HepG2 (cell line): ENCODE data around the gene SIRT5. TPM values are rescaled to one million over a fixed set of nuclear protein-coding genes. Genes with fewer than 3 reads are reported as not detected.

Experiments
- ATAC-seq: fragments of 200-7000 bp; cut with Tn5 transposase; 3 replicates; pipeline ENCODE4 v1.9.1; 2020; ENCODE audit warnings: mild to moderate bottlenecking, moderate library complexity
- BruUV-seq: library from RNA; stranded (reverse); fragments of 400-500 nt; replicated peaks from 2 replicates; lab custom pipeline; 2021; lab: Mats Ljungman, UMichigan
- CTCF ChIA-PET: fragments of 300-600 bp; formaldehyde crosslinking; extraction: SDS; loops from one replicate; lab custom pipeline; 2021; ENCODE audit warnings: low total read pairs, inconsistent platforms, low intra/inter-chr PET ratio; lab: Yijun Ruan, JAX
- POLR2A ChIA-PET: fragments of 350-600 bp; sonication (Branson Sonifier 250); formaldehyde crosslinking; loops from one replicate; lab custom pipeline; 2020; ENCODE audit warnings: antibody characterized with exemption, inconsistent platforms; lab: Yijun Ruan, JAX
- DNase-seq: peaks from one replicate; pipeline ENCODE4 v3.0.0-alpha.2; 2015; ENCODE audit warnings: low spot score
- FAIRE-seq: peaks from 3 replicates; lab custom pipeline; 2011; peaks lifted over from hg19 to GRCh38; lab: Jason Lieb, UNC
- H2AFZ ChIP-seq: one replicate; pipeline ENCODE4 v1.6.1; 2011; ENCODE audit warnings: low read length, inconsistent platforms
- H3K27ac ChIP-seq: fragments of 300-600 bp; 3 replicates; pipeline ENCODE4 v1.8.0; 2011; ENCODE audit warnings: mixed run types, mild to moderate bottlenecking, mixed read lengths, low read length, inconsistent platforms; ENCODE audit not compliant: insufficient read depth; ENCODE audit errors: extremely low read length
- H3K27me3 ChIP-seq, 2 experiments: fragments of 200-600 bp in 1 of 2; 2 replicates in 1 of 2; 3 replicates in 1 of 2; pipeline versions ENCODE4 v1.6.0 to v1.8.0; 2011; ENCODE audit warnings: low read length in 2 of 2, mild to moderate bottlenecking in 2 of 2, moderate library complexity in 2 of 2, inconsistent platforms in 1 of 2; ENCODE audit not compliant: insufficient read depth in 2 of 2, control insufficient read depth in 1 of 2
- H3K36me3 ChIP-seq, 2 experiments: fragments of 200-600 bp in 1 of 2; replicated peaks in 1 of 2; 2 replicates in 1 of 2; 3 replicates in 1 of 2; pipeline versions ENCODE4 v1.5.1 to v1.8.0; 2011; ENCODE audit warnings: low read length in 2 of 2, inconsistent platforms in 1 of 2; ENCODE audit not compliant: insufficient read depth in 2 of 2, control insufficient read depth in 1 of 2
- H3K4me1 ChIP-seq: 2 replicates; pipeline ENCODE4 v1.5.1; 2012; ENCODE audit warnings: low read length, inconsistent platforms; ENCODE audit not compliant: insufficient read depth
- H3K4me2 ChIP-seq: 2 replicates; pipeline ENCODE4 v1.6.0; 2011; ENCODE audit warnings: low read depth, low read length, inconsistent platforms
- H3K4me3 ChIP-seq, 3 experiments: fragments of 200-600 bp in 1 of 3; sonication (generic), shearing (Covaris generic) in 1 of 3; replicated peaks in 1 of 3; 2 replicates each; pipeline ENCODE4 v1.5.1; 2011 to 2016; ENCODE audit warnings: low read length in 3 of 3, inconsistent platforms in 2 of 3, low read depth in 2 of 3, mild to moderate bottlenecking in 2 of 3, control low read depth in 1 of 3, mixed read lengths in 1 of 3; ENCODE audit not compliant: insufficient read depth in 1 of 3
- H3K79me2 ChIP-seq: one replicate; pipeline ENCODE4 v1.6.1; 2011; ENCODE audit warnings: low read length, inconsistent platforms; ENCODE audit not compliant: insufficient read depth
- H3K9ac ChIP-seq: 2 replicates; pipeline ENCODE4 v1.6.0; 2011; ENCODE audit warnings: mild to moderate bottlenecking, low read depth, low read length, inconsistent platforms; ENCODE audit not compliant: insufficient read depth
- H3K9me3 ChIP-seq: 2 replicates; pipeline ENCODE4 v1.5.1; 2012; ENCODE audit warnings: mild to moderate bottlenecking, low read length
- H4K20me1 ChIP-seq: 2 replicates; pipeline ENCODE4 v1.6.0; 2011; ENCODE audit warnings: inconsistent platforms, mild to moderate bottlenecking, low read length, moderate library complexity; ENCODE audit not compliant: insufficient read depth
- CCDC6 ChIP-seq: sonication (generic); formaldehyde crosslinking; IDR thresholded peaks from 2 replicates; pipeline ENCODE4 v1.8.1; 2022; ENCODE audit warnings: mild to moderate bottlenecking, missing genetic modification reagents, moderate library complexity
- CSRNP1 ChIP-seq: sonication (generic); formaldehyde crosslinking; IDR thresholded peaks from 2 replicates; pipeline ENCODE4 v1.8.1; 2023; ENCODE audit warnings: mild to moderate bottlenecking, missing genetic modification reagents
- GTF3A ChIP-seq: sonication (generic); formaldehyde crosslinking; conservative IDR thresholded peaks from 2 replicates; pipeline ENCODE4 v1.4.0; 2020; ENCODE audit warnings: mild to moderate bottlenecking, missing genetic modification reagents
- JUN ChIP-seq: sonication (generic); formaldehyde crosslinking; IDR thresholded peaks from 2 replicates; pipeline ENCODE4 v1.4.0; 2020; ENCODE audit warnings: mild to moderate bottlenecking, missing genetic modification reagents
- PAWR ChIP-seq: sonication (generic); formaldehyde crosslinking; IDR thresholded peaks from 2 replicates; pipeline ENCODE4 v1.4.0; 2020; ENCODE audit warnings: missing genetic modification reagents, mild to moderate bottlenecking, borderline replicate concordance
- PBX2 ChIP-seq: IDR thresholded peaks from 2 replicates; pipeline ENCODE4 v1.6.1; 2016; ENCODE audit warnings: control low read depth
- PPARG ChIP-seq: conservative IDR thresholded peaks from 2 replicates; pipeline ENCODE4 v1.6.1; 2016; ENCODE audit warnings: missing biosample characterization, missing genetic modification reagents
- PRDM10 ChIP-seq: sonication (generic); formaldehyde crosslinking; IDR thresholded peaks from 2 replicates; pipeline ENCODE4 v1.4.0; 2020; ENCODE audit warnings: low read depth, missing genetic modification reagents
- SRF ChIP-seq: IDR thresholded peaks from 2 replicates; pipeline ENCODE4 v1.6.1; 2011; ENCODE audit warnings: mild to moderate bottlenecking, low read depth, low read length, moderate library complexity
- ZNF30 ChIP-seq: sonication (generic); formaldehyde crosslinking; IDR thresholded peaks from 2 replicates; pipeline ENCODE4 v1.5.0; 2020; ENCODE audit warnings: mild to moderate bottlenecking, missing genetic modification reagents
- ZNF558 ChIP-seq: sonication (generic); formaldehyde crosslinking; IDR thresholded peaks from 2 replicates; pipeline ENCODE4 v1.9.0; 2022; ENCODE audit warnings: mild to moderate bottlenecking, missing genetic modification reagents, borderline replicate concordance
- WGBS: methylation state at CpG from one replicate; pipeline ENCODE4 v1.1.6; 2017; ENCODE audit warnings: low lambda C conversion rate; 5-methylcytosine and 5-hydroxymethylcytosine counted together
- in situ Hi-C: cut with HindIII; loops from 2 replicates; pipeline ENCODE4 v1.10.0; 2017; ENCODE audit warnings: low pct_unique_long_range_greater_than_20kb; ENCODE audit not compliant: extremely low pct_ligation_motif_present
- intact Hi-C: fragments of 100-400 bp; cut with micrococcal nuclease; formaldehyde crosslinking; loops from one replicate; pipeline ENCODE4 v1.10.0; 2022; ENCODE audit not compliant: unreplicated experiment
- polyA plus RNA-seq, 8 experiments: library from polyadenylated mRNA; depleted of rRNA in 3 of 8; stranded (reverse) in 7 of 8; unstranded in 1 of 8; fragments of >200 nt; fragmentation: Illumina TruSeq in 4 of 8; extraction: Trizol in 4 of 8; gene quantifications; 2 replicates each; pipeline versions ENCODE4 v1.2.1 to v1.2.3, GENCODE V29; 2011 to 2016; ENCODE audit warnings: low read depth in 4 of 8, missing spikeins in 1 of 8, mixed read lengths in 1 of 8; ENCODE audit not compliant: insufficient read depth in 1 of 8
- total RNA-seq, 5 experiments: library from RNA; depleted of rRNA; stranded (reverse); fragments of >200 nt; fragmentation: Illumina TruSeq; extraction: Trizol; gene quantifications; 2 replicates each; pipeline ENCODE4 v1.2.3, GENCODE V29; 2016; ENCODE audit warnings: low read depth in 1 of 5

Gene SIRT5
- total and polyA plus RNA-seq, 2 of the 13 experiments (the other 11 are each of a cell fraction or from before 2014, with no cell fraction given): 14.1 to 16.6 TPM

- no peak for TF ChIP-seq JUN (CRISPR knock-in tag)
- no peak for TF ChIP-seq PBX2 (CRISPR knock-in tag)
- TF ChIP-seq PRDM10 (CRISPR knock-in tag): no peak
- TF ChIP-seq ZNF558 (CRISPR knock-in tag): no peak
These were observed 45.5 kb upstream of the SIRT5 start (continued) for GRCh38 chr6:13528777-13529343.

DNA sequence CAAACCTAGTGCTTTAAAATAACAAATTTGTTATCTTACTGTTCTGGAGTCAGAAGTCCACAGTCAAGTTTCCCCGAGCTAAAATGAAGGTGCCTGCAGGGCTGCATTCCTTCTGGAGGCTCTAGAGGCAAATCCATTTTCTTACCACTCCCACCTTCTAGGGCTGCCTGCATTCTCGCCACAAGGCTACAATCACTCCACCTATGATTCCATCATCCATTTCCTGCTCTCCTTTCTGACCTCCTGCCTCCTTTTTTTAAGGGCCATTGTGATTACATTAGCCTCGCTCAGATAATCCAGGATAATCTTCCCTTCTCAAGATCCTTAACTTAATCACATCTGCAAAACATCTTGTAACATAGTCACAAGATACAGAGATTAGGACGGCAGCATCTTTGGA lies 42.4 kb upstream of the SIRT5 start:
- no peaks in the 10 kb centered on the region for H3K36me3 ChIP-seq
- BruUV-seq: no TSS peak
- no peaks in the 10 kb centered on the region for H3K79me2 ChIP-seq
- ATAC-seq: no peak
- H3K4me1 ChIP-seq: no peaks in the 10 kb centered on the region
- H3K9me3 ChIP-seq: no peaks in the 10 kb centered on the region
- no peak overlapping the region for H3K4me3 ChIP-seq
- no peak overlapping the region for H3K27ac ChIP-seq
- POLR2A ChIA-PET: interaction anchor here (1.0 kb wide), 1 partner anchor 43 kb away, joined by 3 read pairs; no protein-coding TSS in a partner anchor
- no peak for TF ChIP-seq ZNF30 (CRISPR knock-in tag)
- TF ChIP-seq SRF: no peak
- no peak for TF ChIP-seq CCDC6 (CRISPR knock-in tag)
- no peak for TF ChIP-seq GTF3A (CRISPR knock-in tag)
- TF ChIP-seq PAWR: no peak
- TF ChIP-seq CSRNP1 (CRISPR knock-in tag): no peak
- no peak for TF ChIP-seq PPARG (CRISPR knock-in tag)
- CTCF ChIA-PET: no interaction called here
- no peaks in the 10 kb centered on the region for H4K20me1 ChIP-seq
- H3K27me3 ChIP-seq: peaks cover 2 to 23% of the 10 kb centered on the region in 2 experiments; a peak in 4 of 5 replicates
- in situ Hi-C loops: loop anchor here (25.0 kb wide), 2 partner anchors 345 to 620 kb away; no protein-coding TSS in a partner anchor
- FAIRE-seq: no peak
- intact Hi-C loops: no loop called here
- H2AFZ ChIP-seq: no peak overlapping the region
- no peak for DNase-seq
- H3K4me2 ChIP-seq: no peak overlapping the region
- WGBS: 39% methylated on average over 4 of the region's 4 CpGs
- H3K9ac ChIP-seq: no peak overlapping the region
